IMR-90 (cell line): ENCODE measurements around the gene NKAIN4. TPM values are rescaled to one million over a fixed set of nuclear protein-coding genes. Genes with fewer than 3 reads are reported as not detected.

ENCODE experiments used
- ATAC-seq: fragments of 200-7000 bp; cut with Tn5 transposase; 2 replicates; pipeline ENCODE4 v1.9.1; 2020; ENCODE audit warnings: low read depth, mild to moderate bottlenecking, moderate library complexity
- BruUV-seq: library from RNA; stranded (reverse); fragments of 400-500 nt; replicated peaks from 2 replicates; lab custom pipeline; 2021; lab: Mats Ljungman, UMichigan
- CTCF ChIA-PET: fragments of 300-600 bp; formaldehyde crosslinking; extraction: SDS; loops from one replicate; lab custom pipeline; 2021; ENCODE audit warnings: antibody characterized with exemption; lab: Yijun Ruan, JAX
- POLR2A ChIA-PET: fragments of 300-600 bp; sonication (Branson Sonifier 250); formaldehyde crosslinking; loops from one replicate; lab custom pipeline; 2022; ENCODE audit warnings: antibody characterized with exemption; ENCODE audit not compliant: unreplicated experiment; lab: Charles Lee
- DNase-seq: peaks from one replicate; pipeline ENCODE4 v3.0.0; 2013
- H2AFZ ChIP-seq: replicated peaks from 2 replicates; pipeline ENCODE3; 2013; ENCODE audit warnings: low read length, mild to moderate bottlenecking; ENCODE audit not compliant: poor library complexity
- H2AK5ac ChIP-seq: 2 replicates; pipeline ENCODE4 v1.6.1; 2013; ENCODE audit warnings: low read depth, low read length, inconsistent platforms
- H2AK9ac ChIP-seq: replicated peaks from 2 replicates; pipeline ENCODE3; 2013; ENCODE audit warnings: mild to moderate bottlenecking, low read depth, low read length, moderate library complexity; ENCODE audit not compliant: poor library complexity
- H2BK120ac ChIP-seq: 2 replicates; pipeline ENCODE4 v1.6.1; 2013; ENCODE audit warnings: low read depth, low read length, inconsistent platforms
- H2BK15ac ChIP-seq: 3 replicates; pipeline ENCODE4 v1.6.1; 2013; ENCODE audit warnings: low read depth, low read length, inconsistent platforms
- H2BK20ac ChIP-seq: 2 replicates; pipeline ENCODE4 v1.6.1; 2013; ENCODE audit warnings: low read depth, mild to moderate bottlenecking, inconsistent platforms, low read length, moderate library complexity
- H2BK5ac ChIP-seq: 2 replicates; pipeline ENCODE4 v1.6.1; 2013; ENCODE audit warnings: mild to moderate bottlenecking, low read depth, low read length, inconsistent platforms; ENCODE audit not compliant: poor library complexity, severe bottlenecking
- H3K14ac ChIP-seq: replicated peaks from 2 replicates; pipeline ENCODE4 v1.6.1; 2013; ENCODE audit warnings: low read depth, low read length, inconsistent platforms
- H3K18ac ChIP-seq: 2 replicates; pipeline ENCODE4 v1.6.1; 2013; ENCODE audit warnings: low read depth, low read length, control low read depth
- H3K23ac ChIP-seq: 2 replicates; pipeline ENCODE4 v1.6.1; 2013; ENCODE audit warnings: low read depth, low read length, inconsistent platforms
- H3K27ac ChIP-seq: 2 replicates; pipeline ENCODE4 v1.5.1; 2013; ENCODE audit warnings: mild to moderate bottlenecking, control low read depth, low read length; ENCODE audit not compliant: insufficient read depth
- H3K27me3 ChIP-seq: 2 replicates; pipeline ENCODE4 v1.6.1; 2013; ENCODE audit warnings: low read length; ENCODE audit not compliant: control insufficient read depth, insufficient read depth
- H3K36me3 ChIP-seq: 2 replicates; pipeline ENCODE4 v1.6.1; 2013; ENCODE audit warnings: low read length, mixed read lengths; ENCODE audit not compliant: control insufficient read depth, insufficient read depth
- H3K4ac ChIP-seq: 2 replicates; pipeline ENCODE4 v1.6.1; 2013; ENCODE audit warnings: low read depth, low read length, inconsistent platforms
- H3K4me1 ChIP-seq: 2 replicates; pipeline ENCODE4 v1.6.1; 2013; ENCODE audit warnings: low read length, mixed read lengths; ENCODE audit not compliant: control insufficient read depth, insufficient read depth
- H3K4me2 ChIP-seq: 2 replicates; pipeline ENCODE4 v1.6.1; 2013; ENCODE audit warnings: low read depth, mild to moderate bottlenecking, control low read depth, low read length, moderate library complexity
- H3K4me3 ChIP-seq: 2 replicates; pipeline ENCODE4 v1.5.1; 2013; ENCODE audit warnings: low read depth, mild to moderate bottlenecking, control low read depth, low read length, moderate library complexity; ENCODE audit not compliant: insufficient read depth
- H3K56ac ChIP-seq: 2 replicates; pipeline ENCODE4 v1.6.1; 2013; ENCODE audit warnings: low read length, inconsistent platforms; ENCODE audit not compliant: insufficient read depth; ENCODE audit errors: extremely low read depth
- H3K79me1 ChIP-seq, 2 experiments: 2 replicates each; pipeline ENCODE4 v1.6.1; 2013; ENCODE audit warnings: low read length in 2 of 2, inconsistent platforms in 1 of 2, low read depth in 1 of 2
- H3K9ac ChIP-seq: 2 replicates; pipeline ENCODE4 v1.6.1; 2013; ENCODE audit warnings: low read depth, low read length, control low read depth
- H3K9me1 ChIP-seq: 2 replicates; pipeline ENCODE4 v1.6.1; 2013; ENCODE audit warnings: low read length, inconsistent platforms; ENCODE audit not compliant: insufficient read depth
- H3K9me3 ChIP-seq: 2 replicates; pipeline ENCODE4 v1.6.1; 2013; ENCODE audit warnings: low read length; ENCODE audit not compliant: control insufficient read depth, insufficient read depth
- H4K20me1 ChIP-seq: 2 replicates; pipeline ENCODE4 v1.6.1; 2013; ENCODE audit warnings: low read length, inconsistent platforms; ENCODE audit not compliant: insufficient read depth
- H4K5ac ChIP-seq: 2 replicates; pipeline ENCODE4 v1.6.1; 2013; ENCODE audit warnings: mild to moderate bottlenecking, low read depth, low read length, control low read depth
- H4K8ac ChIP-seq, 2 experiments: 2 replicates each; pipeline ENCODE4 v1.6.1; 2013; ENCODE audit warnings: low read depth in 2 of 2, low read length in 2 of 2, control low read depth in 1 of 2, inconsistent platforms in 1 of 2
- H4K91ac ChIP-seq: 2 replicates; pipeline ENCODE4 v1.6.1; 2013; ENCODE audit warnings: low read depth, low read length, inconsistent platforms; ENCODE audit not compliant: insufficient read depth
- BHLHE40 ChIP-seq: fragments of 150-350 bp; IDR thresholded peaks from 2 replicates; pipeline ENCODE4 v1.6.1; 2016; ENCODE audit warnings: mild to moderate bottlenecking, low read depth, low read length
- FOS ChIP-seq: fragments of 150-350 bp; IDR thresholded peaks from 2 replicates; pipeline ENCODE4 v1.6.1; 2016; ENCODE audit warnings: low read depth, low read length
- MAFK ChIP-seq: IDR thresholded peaks from 2 replicates; pipeline ENCODE4 v1.6.1; 2012; ENCODE audit warnings: low read depth, low read length, improper control_type of control experiment
- RAD21 ChIP-seq: IDR thresholded peaks from 2 replicates; pipeline ENCODE4 v1.6.1; 2012; ENCODE audit warnings: low read length, improper control_type of control experiment
- RCOR1 ChIP-seq: IDR thresholded peaks from 2 replicates; pipeline ENCODE4 v1.6.1; 2012; ENCODE audit warnings: mild to moderate bottlenecking, low read length, improper control_type of control experiment; ENCODE audit not compliant: insufficient replicate concordance
- SMC3 ChIP-seq: fragments of 150-350 bp; IDR thresholded peaks from 2 replicates; pipeline ENCODE4 v1.6.1; 2016; ENCODE audit warnings: low read depth, mild to moderate bottlenecking, antibody characterized with exemption, low read length, moderate library complexity
- WGBS, 2 experiments: methylation state at CpG; one replicate each; pipeline versions ENCODE4 v1.1.5 to v1.1.7; 2013; ENCODE audit warnings: missing lambda C conversion rate in 2 of 2; ENCODE audit not compliant: insufficient read length in 1 of 2; ENCODE audit errors: extremely low coverage in 2 of 2; 5-methylcytosine and 5-hydroxymethylcytosine counted together
- dilution Hi-C: fragments of 300-500 bp; cut with HindIII; formaldehyde crosslinking; loops from one replicate; pipeline ENCODE4 v1.14.3; 2018; ENCODE audit warnings: low sequenced_read_pairs; ENCODE audit not compliant: unreplicated experiment
- in situ Hi-C: fragments of 300-500 bp; cut with MboI; formaldehyde crosslinking; loops from 3 replicates; pipeline ENCODE4 v1.14.3; 2019; ENCODE audit warnings: low sequenced_read_pairs, inconsistent platforms, mixed read lengths
- intact Hi-C: fragments of 100-400 bp; cut with micrococcal nuclease; formaldehyde crosslinking; loops from 2 replicates; pipeline ENCODE4 v1.10.0; 2022
- polyA plus RNA-seq, 3 experiments: library from polyadenylated mRNA; depleted of rRNA; stranded (reverse); fragments of >200 nt; gene quantifications; 2 replicates each; pipeline ENCODE4 v1.2.3, GENCODE V29; 2012; ENCODE audit warnings: low replicate concordance in 1 of 3
- total RNA-seq: library from RNA; depleted of rRNA; stranded (reverse); fragments of >200 nt; gene quantifications from 2 replicates; pipeline ENCODE4 v1.2.3, GENCODE V29; 2012
- TF ChIP-seq, protein P1 (sequence below): conservative IDR thresholded peaks from 2 replicates; pipeline ENCODE4 v1.5.1; 2012; ENCODE audit warnings: mild to moderate bottlenecking, low read depth, low read length, improper control_type of control experiment
- TF ChIP-seq, protein P2 (sequence below): fragments of 150-350 bp; IDR thresholded peaks from 2 replicates; pipeline ENCODE4 v1.6.1; 2016; ENCODE audit warnings: low read depth, mild to moderate bottlenecking, low read length, moderate library complexity, borderline replicate concordance
- TF ChIP-seq, protein P3 (sequence below): fragments of 150-350 bp; IDR thresholded peaks from 2 replicates; pipeline ENCODE4 v1.6.1; 2017; ENCODE audit warnings: mild to moderate bottlenecking, antibody characterized with exemption, low read length, low read depth

The NKAIN4 gene
- total and polyA plus RNA-seq, 2 of the 4 experiments (the other 2 are of a cell fraction), result not detected

- Histone ChIP-seq H4K5ac (no peak overlapping the region), H4K20me1 (peaks cover 53% of the 10 kb centered on the region), H3K79me1 (peaks cover 10 to 27% of the 10 kb centered on the region in 2 experiments; a peak in 3 of 4 replicates), H3K27me3 (no peaks in the 10 kb centered on the region), H3K4me2 (no peak overlapping the region), H2BK15ac (no peak overlapping the region), H2BK5ac (no peak overlapping the region), H4K8ac (no peak overlapping the region), H3K27ac (no peak overlapping the region), H2AK9ac (peak overlapping the region; percentile 42), H3K4me1 (no peaks in the 10 kb centered on the region), H3K4me3 (no peak overlapping the region), H2BK120ac (no peak overlapping the region), H2BK20ac (no peak overlapping the region), H3K4ac (no peak overlapping the region), H3K23ac (no peak overlapping the region), H3K14ac (no peak overlapping the region), H3K9ac (no peak overlapping the region), H2AK5ac (no peak overlapping the region), H4K91ac (no peak overlapping the region), H3K18ac (no peak overlapping the region), H2AFZ (no peak overlapping the region), H3K36me3 (peaks cover 84% of the 10 kb centered on the region), H3K9me1 (no peaks in the 10 kb centered on the region), H3K56ac (no peak overlapping the region), H3K9me3 (no peaks in the 10 kb centered on the region)
- DNase-seq (no peak), ATAC-seq (no peak)
- POLR2A ChIA-PET, result no interaction called here
- dilution Hi-C loops, result no loop called here
- in situ Hi-C loops, result no loop called here
- intact Hi-C loops, result no loop called here
- BruUV-seq, result no TSS peak
- TF ChIP-seq RCOR1 (no peak), BHLHE40 (no peak), SMC3 (no peak), MAFK (no peak), RAD21 (no peak), FOS (no peak)
- TF ChIP-seq, protein P1, sequence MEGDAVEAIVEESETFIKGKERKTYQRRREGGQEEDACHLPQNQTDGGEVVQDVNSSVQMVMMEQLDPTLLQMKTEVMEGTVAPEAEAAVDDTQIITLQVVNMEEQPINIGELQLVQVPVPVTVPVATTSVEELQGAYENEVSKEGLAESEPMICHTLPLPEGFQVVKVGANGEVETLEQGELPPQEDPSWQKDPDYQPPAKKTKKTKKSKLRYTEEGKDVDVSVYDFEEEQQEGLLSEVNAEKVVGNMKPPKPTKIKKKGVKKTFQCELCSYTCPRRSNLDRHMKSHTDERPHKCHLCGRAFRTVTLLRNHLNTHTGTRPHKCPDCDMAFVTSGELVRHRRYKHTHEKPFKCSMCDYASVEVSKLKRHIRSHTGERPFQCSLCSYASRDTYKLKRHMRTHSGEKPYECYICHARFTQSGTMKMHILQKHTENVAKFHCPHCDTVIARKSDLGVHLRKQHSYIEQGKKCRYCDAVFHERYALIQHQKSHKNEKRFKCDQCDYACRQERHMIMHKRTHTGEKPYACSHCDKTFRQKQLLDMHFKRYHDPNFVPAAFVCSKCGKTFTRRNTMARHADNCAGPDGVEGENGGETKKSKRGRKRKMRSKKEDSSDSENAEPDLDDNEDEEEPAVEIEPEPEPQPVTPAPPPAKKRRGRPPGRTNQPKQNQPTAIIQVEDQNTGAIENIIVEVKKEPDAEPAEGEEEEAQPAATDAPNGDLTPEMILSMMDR, result no peak
- TF ChIP-seq, protein P2, sequence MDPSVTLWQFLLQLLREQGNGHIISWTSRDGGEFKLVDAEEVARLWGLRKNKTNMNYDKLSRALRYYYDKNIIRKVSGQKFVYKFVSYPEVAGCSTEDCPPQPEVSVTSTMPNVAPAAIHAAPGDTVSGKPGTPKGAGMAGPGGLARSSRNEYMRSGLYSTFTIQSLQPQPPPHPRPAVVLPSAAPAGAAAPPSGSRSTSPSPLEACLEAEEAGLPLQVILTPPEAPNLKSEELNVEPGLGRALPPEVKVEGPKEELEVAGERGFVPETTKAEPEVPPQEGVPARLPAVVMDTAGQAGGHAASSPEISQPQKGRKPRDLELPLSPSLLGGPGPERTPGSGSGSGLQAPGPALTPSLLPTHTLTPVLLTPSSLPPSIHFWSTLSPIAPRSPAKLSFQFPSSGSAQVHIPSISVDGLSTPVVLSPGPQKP, result no peak
- TF ChIP-seq, protein P3, sequence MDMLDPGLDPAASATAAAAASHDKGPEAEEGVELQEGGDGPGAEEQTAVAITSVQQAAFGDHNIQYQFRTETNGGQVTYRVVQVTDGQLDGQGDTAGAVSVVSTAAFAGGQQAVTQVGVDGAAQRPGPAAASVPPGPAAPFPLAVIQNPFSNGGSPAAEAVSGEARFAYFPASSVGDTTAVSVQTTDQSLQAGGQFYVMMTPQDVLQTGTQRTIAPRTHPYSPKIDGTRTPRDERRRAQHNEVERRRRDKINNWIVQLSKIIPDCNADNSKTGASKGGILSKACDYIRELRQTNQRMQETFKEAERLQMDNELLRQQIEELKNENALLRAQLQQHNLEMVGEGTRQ, result no peak
- 70% methylated on average over 3 of the region's 14 CpGs; no CpG with 5 or more reads in 1 of the 2 experiments for whole genome bisulfite sequencing, 2 experiments
- CTCF ChIA-PET, result no interaction called here
Measured at GRCh38 chr20:63284083-63284440, 29.8 kb upstream of the NKAIN4 start.
